Endothelial cell of umbilical vein (primary cell): ENCODE results near the gene RASGRF2.

Experiments
- EZH2 ChIP-seq: IDR thresholded peaks from 2 replicates; pipeline ENCODE4 v1.6.1; 2012; ENCODE audit warnings: borderline replicate concordance, low read depth, mild to moderate bottlenecking, moderate library complexity, low read length, inconsistent platforms; ENCODE audit not compliant: severe bottlenecking
- FOS ChIP-seq: IDR thresholded peaks from 2 replicates; pipeline ENCODE4 v1.6.1; 2011; ENCODE audit warnings: mild to moderate bottlenecking, low read length, moderate library complexity, borderline replicate concordance; ENCODE audit not compliant: insufficient read depth
- GATA2 ChIP-seq: IDR thresholded peaks from 2 replicates; pipeline ENCODE4 v1.7.0; 2011; ENCODE audit warnings: low read depth, mild to moderate bottlenecking, moderate library complexity, mixed read lengths, low read length; ENCODE audit not compliant: insufficient read length, insufficient read depth
- JUN ChIP-seq: IDR thresholded peaks from 2 replicates; pipeline ENCODE4 v1.6.1; 2011; ENCODE audit warnings: borderline replicate concordance, low read depth; ENCODE audit not compliant: insufficient read length, insufficient read depth
- MYC ChIP-seq: IDR thresholded peaks from one replicate; pipeline ENCODE4 v1.6.1; 2011; ENCODE audit warnings: mild to moderate bottlenecking, low read depth, low read length
- POLR2A ChIP-seq: IDR thresholded peaks from 2 replicates; pipeline ENCODE4 v1.6.1; 2012; ENCODE audit warnings: low read depth, mild to moderate bottlenecking, control low read depth, low read length
- POLR2AphosphoS5 ChIP-seq: IDR thresholded peaks from 2 replicates; pipeline ENCODE4 v1.6.1; 2012; ENCODE audit warnings: low read depth, mild to moderate bottlenecking, control low read depth, low read length, moderate library complexity; ENCODE audit not compliant: insufficient read depth
- TF ChIP-seq, protein P1 (sequence below), 2 donors: IDR thresholded peaks; 1 replicate in 1 of 2; 2 replicates in 1 of 2; pipeline ENCODE4 v1.5.1; 2011; ENCODE audit warnings: low read length in 2 of 2, mild to moderate bottlenecking in 2 of 2, moderate library complexity in 2 of 2, control low read depth in 1 of 2, inconsistent platforms in 1 of 2, low read depth in 1 of 2; ENCODE audit not compliant: insufficient read depth in 1 of 2; ENCODE audit errors: extremely low read depth in 1 of 2
- TF ChIP-seq, protein P2 (sequence below): IDR thresholded peaks from 2 replicates; pipeline ENCODE4 v1.6.1; 2011; ENCODE audit not compliant: insufficient read depth, insufficient read length

GRCh38 chr5:80964919-80965318, 4.8 kb downstream of the RASGRF2 start:
- TF ChIP-seq, protein P1, sequence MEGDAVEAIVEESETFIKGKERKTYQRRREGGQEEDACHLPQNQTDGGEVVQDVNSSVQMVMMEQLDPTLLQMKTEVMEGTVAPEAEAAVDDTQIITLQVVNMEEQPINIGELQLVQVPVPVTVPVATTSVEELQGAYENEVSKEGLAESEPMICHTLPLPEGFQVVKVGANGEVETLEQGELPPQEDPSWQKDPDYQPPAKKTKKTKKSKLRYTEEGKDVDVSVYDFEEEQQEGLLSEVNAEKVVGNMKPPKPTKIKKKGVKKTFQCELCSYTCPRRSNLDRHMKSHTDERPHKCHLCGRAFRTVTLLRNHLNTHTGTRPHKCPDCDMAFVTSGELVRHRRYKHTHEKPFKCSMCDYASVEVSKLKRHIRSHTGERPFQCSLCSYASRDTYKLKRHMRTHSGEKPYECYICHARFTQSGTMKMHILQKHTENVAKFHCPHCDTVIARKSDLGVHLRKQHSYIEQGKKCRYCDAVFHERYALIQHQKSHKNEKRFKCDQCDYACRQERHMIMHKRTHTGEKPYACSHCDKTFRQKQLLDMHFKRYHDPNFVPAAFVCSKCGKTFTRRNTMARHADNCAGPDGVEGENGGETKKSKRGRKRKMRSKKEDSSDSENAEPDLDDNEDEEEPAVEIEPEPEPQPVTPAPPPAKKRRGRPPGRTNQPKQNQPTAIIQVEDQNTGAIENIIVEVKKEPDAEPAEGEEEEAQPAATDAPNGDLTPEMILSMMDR (IDR thresholded peaks at IDR 0.05; ENCODE audit: extremely low read depth in 1 of 2, insufficient read depth in 1 of 2, low read depth in 1 of 2, low read length in 2 of 2) = no peak
- TF ChIP-seq POLR2AphosphoS5 (no peak), FOS (no peak), EZH2 (no peak), POLR2A (no peak), GATA2 (no peak), JUN (no peak), MYC (no peak)
- TF ChIP-seq, protein P2, sequence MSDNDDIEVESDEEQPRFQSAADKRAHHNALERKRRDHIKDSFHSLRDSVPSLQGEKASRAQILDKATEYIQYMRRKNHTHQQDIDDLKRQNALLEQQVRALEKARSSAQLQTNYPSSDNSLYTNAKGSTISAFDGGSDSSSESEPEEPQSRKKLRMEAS = no peak
